OCI-LY3 (cell line): ENCODE results near the gene PHC3.

Source experiments
- CTCF ChIP-seq: fragments of 200-600, 300-600 bp; sonication (generic); IDR thresholded peaks from 2 replicates; pipeline ENCODE4 v1.5.1; 2014; ENCODE audit warnings: antibody characterized with exemption, low read length, low read depth
- EZH2phosphoT487 ChIP-seq: fragments of 200-600 bp; shearing (Covaris generic); IDR thresholded peaks from 2 replicates; pipeline ENCODE4 v1.6.1; 2018; ENCODE audit warnings: antibody characterized with exemption, mixed run types, low read depth

GRCh38 chr3:170222647-170223541 is 41.4 kb upstream of the PHC3 start:
- TF ChIP-seq CTCF: no peak
- TF ChIP-seq EZH2phosphoT487: no peak
